Stimulated activated CD4-positive, alpha-beta T cell treated with anti-CD3 and anti-CD28 coated beads, Interleukin-4, amount 100 ng/mL, for 1 hour (primary cell): ENCODE results near the gene MTMR6.

ENCODE experiments used
- DNase-seq: peaks from one replicate; pipeline ENCODE4 v3.0.0-alpha.2; 2020

MTMR6 gene

DNA sequence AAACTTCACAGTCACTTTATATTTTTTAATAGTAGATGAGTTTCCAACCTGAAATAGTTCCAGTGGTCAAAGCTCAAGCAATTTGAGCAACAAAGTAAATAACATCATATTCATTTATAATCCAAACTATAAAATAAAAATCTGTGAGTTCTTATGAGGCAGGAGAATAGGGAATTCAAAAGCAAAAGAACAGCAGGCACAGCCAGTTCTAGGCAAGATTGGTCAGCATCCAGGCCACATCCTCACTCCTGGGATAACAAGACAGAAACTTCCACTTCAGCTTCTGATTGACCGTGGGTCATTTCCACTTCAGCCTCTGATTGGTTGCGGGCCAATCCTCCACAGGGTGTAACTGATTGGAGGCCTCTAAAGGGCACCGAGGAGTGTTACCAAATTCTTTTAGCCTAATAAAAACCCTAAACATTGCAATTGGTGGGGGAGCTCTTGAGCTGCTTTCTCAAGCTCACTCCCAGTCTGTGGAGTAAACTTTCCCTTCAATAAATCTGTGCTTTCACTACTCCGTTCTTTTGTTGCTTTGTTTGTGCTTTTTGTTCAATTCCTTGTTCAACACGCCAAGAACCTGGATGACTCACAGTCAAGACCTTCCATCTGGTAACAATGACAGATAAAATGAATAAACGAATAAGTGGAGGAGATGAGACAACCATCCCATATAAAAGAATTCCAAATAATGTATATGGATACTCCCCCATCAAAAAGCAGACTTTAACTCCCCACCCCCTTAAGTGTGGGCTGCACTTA, 72.6 kb downstream of the MTMR6 start:
- no peak for DNase-seq

DNA sequence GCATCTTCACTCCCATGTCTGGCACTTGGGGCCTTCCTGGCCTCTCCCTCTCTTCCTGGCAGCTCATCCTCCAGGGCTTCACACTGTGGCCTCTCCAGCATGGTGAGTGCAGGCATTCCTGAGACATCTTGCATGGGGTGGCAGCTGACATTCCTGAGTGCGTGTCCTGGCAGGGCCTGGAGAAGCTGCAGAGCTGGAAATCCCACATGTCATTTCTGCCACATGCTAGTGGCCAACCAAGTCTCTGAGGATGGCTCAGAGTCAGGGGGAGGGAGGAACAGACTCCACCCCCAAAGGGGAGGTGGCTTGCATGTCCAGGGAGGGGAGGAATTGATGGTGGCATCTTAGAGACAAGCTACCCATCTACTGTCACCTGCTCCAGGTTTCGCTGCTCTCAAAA, 73.6 kb downstream of the MTMR6 start:
- DNase-seq = no peak

DNA sequence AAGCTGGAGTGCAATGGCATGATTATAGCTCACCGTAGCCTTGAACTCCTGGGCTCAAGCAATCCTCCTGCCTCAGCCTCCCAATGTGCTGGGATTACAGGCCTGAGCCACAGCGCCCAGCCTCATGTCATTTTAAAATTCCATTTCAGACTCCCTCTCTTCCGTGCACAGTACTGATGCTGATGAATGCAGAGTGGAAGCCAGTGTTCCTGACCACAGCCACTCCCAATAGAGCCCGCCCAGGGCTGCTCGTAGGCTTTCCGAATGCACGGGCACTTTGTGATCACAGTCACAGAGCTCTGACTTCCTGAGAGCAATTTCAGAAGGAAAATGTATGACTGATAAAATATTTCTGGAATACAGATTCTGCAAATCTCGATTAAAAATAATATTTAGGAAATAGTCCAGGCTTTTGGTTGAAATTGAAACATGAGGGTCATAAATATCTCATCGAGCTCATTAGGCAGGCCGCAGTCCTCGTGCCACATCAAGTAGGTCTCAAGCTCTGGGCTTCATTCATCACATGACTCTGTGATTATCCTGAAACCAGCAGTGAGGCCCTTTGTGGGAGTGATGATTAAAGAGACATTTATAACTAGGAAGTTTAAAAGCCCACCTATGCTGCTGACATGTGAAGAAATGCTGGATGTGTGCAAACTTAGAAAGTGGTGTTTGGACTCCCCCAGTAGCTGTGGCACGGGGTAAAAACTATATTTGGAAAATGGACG, 76.3 kb downstream of the MTMR6 start:
- DNase-seq = no peak

DNA sequence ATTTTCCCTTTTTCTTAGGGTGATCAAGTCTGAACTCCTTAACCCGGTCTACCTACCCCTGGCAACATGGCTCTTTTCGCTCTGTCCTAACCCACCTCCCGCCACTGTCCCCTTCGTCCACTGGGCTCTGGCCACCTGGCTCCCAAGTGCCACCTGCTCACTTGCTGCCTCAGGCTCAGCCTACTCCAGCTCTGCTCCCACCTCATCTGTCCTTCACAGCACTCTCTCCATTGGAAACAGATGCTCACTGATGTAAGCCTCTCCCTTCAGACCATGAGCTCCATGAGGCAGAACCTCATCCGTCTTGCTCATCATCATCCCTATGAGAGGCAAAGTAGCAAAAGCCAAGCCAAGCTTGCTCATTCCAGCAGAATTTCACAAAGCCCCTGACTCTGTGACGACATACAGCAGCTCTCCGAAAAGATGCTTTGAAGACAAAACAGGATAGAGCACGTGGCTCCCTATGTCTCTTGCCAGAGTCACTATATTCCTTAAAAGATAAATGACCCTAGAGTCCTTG, 79.9 kb downstream of the MTMR6 start:
- DNase-seq = no peak

DNA sequence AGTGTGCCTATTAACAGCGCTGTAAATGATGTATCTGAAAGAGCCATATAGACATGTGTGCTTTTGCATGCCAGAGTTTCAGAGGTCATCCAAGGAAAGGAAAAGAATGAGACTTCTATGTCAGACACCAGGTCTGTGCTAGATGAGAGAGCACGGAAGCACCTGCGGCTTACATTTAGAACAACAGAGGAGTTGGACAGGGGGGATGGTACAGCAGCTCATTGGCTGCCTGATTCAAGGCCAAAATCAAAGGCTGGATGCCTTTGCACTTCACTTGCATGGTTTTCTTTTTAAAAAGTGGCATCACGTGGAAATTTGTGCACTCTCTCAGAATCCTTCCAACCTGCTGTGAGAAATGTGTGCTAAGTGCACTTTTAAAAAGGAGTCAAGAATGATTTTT, 82.4 kb downstream of the MTMR6 start:
- DNase-seq = no peak

DNA sequence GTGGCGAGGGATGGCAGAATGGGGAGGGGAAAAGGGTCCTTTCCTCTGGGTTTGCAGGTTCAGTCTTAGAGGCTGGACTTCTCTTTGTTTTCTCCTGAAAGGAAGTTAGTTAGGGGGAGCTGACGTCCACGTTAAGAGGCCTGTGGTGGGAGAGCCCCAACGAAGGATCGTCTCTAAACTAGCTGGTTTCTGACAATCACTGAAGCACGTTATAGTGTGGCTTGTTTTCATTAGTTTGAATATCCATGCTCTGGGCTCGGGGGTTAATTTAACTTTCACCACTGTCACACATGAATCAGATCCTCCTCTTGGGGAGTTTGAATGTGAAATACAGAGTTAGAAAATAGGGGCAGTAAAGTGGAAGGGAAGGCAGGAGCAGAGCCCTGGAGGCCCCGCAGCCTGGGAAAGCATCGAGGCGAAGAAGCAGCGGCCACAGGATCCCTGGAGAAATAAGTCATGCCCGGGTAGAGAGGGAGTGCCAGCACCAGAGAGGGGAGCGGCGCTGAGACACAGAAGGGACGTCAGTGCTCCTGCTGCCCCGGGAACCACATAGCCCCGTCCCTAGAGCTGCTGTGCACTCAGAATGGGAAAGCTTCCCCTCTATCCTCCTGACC, 84.1 kb downstream of the MTMR6 start:
- no peak for DNase-seq

DNA sequence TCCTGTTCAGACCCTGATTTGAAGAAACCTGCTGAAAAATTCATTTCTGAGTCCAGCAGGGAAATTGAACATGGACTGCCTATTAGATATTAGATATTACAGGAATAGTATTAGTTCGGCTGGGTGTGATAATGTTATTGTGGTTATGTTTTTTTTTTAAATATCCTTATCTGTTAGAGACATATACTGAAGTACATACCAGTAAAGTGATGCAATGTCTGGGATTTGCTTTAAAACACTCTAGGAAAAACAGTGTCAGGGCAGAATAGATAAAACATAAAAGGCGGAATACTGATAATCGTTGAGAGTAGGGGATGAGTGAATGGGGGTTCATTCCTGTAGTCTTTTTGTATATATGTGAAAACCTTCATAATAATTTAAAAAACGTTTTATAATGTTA, 86.5 kb downstream of the MTMR6 start:
- DNase-seq = no peak

DNA sequence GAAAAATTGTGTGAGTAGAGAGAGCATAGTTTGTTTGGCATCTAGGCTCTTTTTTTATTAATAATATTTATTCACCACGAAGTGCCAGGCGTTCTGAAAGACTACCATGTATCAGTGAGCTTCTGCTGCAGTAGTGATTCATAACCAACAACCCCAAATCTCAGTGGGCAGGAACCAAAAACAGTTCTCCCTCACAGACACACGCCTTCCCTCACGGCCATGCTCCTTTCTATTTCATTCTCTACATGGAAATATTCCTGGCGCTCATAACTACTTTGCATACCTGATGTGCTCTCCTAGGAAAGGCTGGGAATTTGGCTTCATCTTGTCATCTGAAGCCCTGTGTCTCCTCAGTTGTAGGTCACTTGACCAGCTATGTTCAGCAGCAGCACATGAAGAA, 88.6 kb downstream of the MTMR6 start:
- no peak for DNase-seq

DNA sequence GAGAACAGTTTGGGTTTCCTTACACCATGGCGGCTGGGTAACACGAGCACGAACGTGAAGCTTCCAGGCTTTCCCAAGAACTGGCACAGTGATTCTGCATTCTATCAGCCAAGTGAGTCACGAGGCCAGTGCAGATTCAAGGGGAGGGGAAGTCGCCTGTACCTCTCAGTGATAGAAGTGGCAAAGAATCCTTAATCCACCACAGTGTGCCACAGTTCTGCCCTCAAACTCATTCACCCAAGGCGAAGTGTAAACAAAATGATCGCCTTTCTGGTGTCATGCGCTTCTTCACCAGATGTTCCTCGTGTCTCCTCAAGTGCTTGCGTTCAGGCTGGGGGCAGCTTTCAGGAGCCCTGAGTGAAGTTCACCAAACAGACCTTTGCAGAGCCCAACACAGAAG, 90.3 kb downstream of the MTMR6 start:
- no peak for DNase-seq
